IPS-18c (cell line): Measurements from ENCODE around the gene HACD1.

Experiments used
- H3K4me3 ChIP-seq: 2 replicates; pipeline ENCODE4 v1.7.0; 2013; ENCODE audit warnings: low read depth, mild to moderate bottlenecking, low read length, moderate library complexity; ENCODE audit not compliant: insufficient read depth
- H3K9me3 ChIP-seq: one replicate; pipeline ENCODE4 v1.6.1; 2013; ENCODE audit warnings: mild to moderate bottlenecking, low read length, moderate library complexity; ENCODE audit not compliant: control insufficient read depth, insufficient read depth

Gene HACD1

GRCh38 chr10:17544465-17544864 lies 72.7 kb downstream of the HACD1 start:
- H3K4me3 ChIP-seq: no peak overlapping the region
- H3K9me3 ChIP-seq: no peaks in the 10 kb centered on the region
